HG03060 (cell line): ENCODE measurements around the gene OSGEPL1.
"Not testable (repeated sequence)": the region's sequence is repeated elsewhere in the genome, so short reads cannot be mapped to it uniquely, and the experiment has no call there.

Experiments
- ATAC-seq: cut with Tn5 transposase; IDR thresholded peaks from one replicate; pipeline ENCODE4 v1.9.1; 2021; ENCODE audit warnings: low read depth, moderate number of reproducible peaks; ENCODE audit not compliant: unreplicated experiment

The OSGEPL1 gene, protein sequence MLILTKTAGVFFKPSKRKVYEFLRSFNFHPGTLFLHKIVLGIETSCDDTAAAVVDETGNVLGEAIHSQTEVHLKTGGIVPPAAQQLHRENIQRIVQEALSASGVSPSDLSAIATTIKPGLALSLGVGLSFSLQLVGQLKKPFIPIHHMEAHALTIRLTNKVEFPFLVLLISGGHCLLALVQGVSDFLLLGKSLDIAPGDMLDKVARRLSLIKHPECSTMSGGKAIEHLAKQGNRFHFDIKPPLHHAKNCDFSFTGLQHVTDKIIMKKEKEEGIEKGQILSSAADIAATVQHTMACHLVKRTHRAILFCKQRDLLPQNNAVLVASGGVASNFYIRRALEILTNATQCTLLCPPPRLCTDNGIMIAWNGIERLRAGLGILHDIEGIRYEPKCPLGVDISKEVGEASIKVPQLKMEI

DNA sequence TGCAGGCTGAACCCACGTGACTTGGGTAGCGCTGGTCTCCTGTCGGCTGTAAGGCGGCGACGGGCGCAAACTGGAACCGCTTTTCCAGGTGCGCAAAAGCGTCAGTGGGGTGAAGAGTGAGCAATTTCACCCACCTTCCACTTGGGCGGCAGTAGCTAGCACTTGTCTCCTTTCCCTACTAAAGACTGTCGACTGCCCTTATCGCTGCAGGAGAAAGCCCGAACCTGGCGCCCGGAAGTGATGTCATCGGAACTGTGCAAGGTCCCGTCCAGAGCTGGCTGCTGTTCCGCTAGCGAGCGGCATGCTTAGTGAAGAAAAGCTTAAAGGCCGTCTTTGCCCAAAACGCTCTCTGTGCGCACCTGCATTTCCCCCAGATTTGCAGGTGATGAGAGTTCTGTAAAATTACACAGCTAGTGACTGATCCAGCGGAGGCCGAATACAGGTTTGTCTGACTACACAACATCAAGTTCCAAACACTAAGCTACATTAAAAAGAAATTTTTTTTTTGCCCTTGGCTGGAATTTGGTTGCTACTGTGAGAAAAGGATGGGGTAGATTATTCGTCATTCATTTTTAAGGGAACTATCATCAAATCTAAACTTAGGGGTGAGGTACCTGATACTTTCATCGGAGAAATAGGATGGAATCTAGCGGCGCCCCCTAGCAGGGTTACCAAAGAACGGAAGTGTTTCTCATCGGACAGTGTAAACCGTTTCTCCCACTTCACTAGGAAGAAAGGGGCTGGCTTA lies at the start of gene OSGEPL1:
Gene OSGEPL1 (minus strand): TSS at position 242 of the 748 bp plus-strand sequence. CDS start 1,152 bp downstream, outside the sequence.
- ATAC-seq = peak; percentile 87

GRCh38 chr2:189803431-189803830 lies 40.8 kb upstream of the OSGEPL1 start:
- ATAC-seq = no peak

GRCh38 chr2:189802396-189802912 lies 39.9 kb upstream of the OSGEPL1 start:
- ATAC-seq = no peak

- no peak for ATAC-seq
Observed at GRCh38 chr2:189799531-189799930, 36.9 kb upstream of the OSGEPL1 start.

GRCh38 chr2:189799030-189799331 lies 36.4 kb upstream of the OSGEPL1 start:
- ATAC-seq = no peak

DNA sequence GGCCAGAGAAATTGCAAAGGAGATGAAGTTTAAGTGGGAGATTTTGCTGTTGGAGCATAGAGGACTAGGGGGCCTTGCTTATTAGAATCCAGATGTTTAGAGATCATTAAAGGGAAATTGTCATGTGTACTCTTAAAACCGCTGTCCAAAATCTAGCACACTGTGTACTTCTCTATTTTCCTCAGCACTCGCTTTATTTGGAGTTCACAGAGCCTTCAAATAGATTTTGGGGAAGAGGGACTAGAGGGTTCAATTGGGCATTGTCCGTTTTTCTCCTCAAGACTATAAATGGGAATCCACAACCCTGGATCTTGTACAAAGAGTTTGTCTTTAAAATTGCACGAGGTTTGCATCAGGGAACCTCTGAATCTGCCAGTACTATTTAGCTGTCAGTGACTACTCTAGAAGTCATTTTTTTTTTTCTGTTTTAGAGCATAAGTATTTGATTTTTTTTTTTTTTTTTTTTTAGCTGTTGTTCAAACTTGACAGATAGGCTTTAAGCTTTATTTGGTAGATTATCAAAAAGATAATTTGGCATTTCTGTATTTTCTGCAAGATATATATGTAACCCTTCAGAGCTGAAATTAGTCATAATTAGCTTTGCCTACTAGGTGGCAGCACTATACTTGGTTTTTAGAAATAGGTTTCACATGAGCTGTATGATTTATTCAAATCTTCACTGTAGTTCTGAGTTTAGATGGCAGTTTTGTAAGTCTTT lies 35.9 kb upstream of the OSGEPL1 start:
- peak; percentile 52 for ATAC-seq

- ATAC-seq = no peak
Observed at GRCh38 chr2:189797902-189798301, 35.3 kb upstream of the OSGEPL1 start.

DNA sequence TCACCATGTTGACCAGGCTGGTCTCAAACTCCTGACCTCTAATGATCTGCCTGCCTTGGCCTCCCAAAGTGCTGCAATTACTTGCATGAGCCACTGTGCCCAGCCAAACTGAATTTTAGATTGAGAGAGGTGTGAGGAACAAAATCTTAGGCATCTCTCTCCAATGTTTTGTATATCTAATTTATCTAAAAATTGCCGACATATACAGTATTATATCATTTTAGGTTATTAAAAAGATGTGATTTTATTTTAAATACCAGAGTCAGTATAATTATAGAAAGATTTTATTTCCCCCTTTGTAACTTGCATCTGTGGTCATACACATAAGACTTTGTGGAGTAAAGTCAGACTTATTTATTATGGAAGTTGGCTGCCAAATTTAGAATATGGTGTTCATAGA lies 31.7 kb upstream of the OSGEPL1 start:
- ATAC-seq = no peak

GRCh38 chr2:189791338-189792042 lies 28.9 kb upstream of the OSGEPL1 start:
- no peak for ATAC-seq

DNA sequence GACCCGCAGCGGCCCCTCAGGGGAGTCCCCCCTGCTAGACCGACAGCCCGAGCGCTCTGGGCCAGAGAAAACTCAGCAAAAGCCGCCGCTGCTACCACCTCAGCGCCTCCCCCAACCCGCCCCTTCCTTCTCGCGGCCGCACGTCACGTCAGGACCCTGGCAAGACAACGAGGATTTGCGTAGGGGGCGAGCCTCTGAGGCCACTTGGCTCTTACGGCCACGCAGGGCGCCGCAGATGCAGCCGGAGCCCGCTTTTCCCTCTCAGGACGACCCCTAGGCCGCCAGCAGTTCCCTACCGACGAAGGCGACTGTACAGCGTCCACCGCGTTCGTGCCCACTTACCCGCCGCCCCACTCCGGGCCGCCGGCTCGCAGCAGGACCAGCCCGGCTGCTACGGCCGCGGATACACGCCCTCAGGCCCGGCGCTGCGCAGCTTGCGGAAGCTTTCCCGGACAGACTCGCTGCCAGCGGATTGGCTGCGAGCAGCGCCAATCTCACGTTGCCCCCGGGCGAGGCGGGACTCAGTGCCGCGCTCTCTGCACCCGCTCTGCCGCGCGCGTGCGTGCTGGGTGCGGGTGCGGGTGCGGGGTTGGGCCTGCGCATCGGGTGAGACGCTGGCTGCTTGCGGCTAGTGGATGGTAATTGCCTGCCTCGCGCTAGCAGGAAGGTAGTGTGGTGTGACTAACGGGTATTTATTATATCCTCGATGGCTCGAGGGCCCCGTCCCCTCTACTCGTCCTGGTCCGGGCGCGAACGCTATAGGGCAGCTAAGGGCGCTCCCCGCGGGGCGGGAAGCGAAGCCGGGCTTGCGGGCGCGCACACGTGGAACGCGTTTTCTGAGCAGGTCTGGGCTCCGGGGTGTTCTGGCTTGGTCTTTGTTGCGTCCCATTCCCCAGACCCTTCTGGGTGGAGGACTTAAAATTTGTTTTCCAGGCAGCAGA lies 21.6 kb upstream of the OSGEPL1 start, which contains the start of the genes ORMDL1 and PMS1:
Gene ORMDL1 (minus strand): TSS at position 413 of the 941 bp plus-strand sequence. CDS start 1,744 bp downstream, outside the sequence.
Gene PMS1 (plus strand): TSS at position 524 of the 941 bp plus-strand sequence. CDS start 7,360 bp downstream, outside the sequence.
- ATAC-seq = peak; percentile 93

- peak; percentile 7 for ATAC-seq
Observed at GRCh38 chr2:189783451-189783926, 20.9 kb upstream of the OSGEPL1 start.

DNA sequence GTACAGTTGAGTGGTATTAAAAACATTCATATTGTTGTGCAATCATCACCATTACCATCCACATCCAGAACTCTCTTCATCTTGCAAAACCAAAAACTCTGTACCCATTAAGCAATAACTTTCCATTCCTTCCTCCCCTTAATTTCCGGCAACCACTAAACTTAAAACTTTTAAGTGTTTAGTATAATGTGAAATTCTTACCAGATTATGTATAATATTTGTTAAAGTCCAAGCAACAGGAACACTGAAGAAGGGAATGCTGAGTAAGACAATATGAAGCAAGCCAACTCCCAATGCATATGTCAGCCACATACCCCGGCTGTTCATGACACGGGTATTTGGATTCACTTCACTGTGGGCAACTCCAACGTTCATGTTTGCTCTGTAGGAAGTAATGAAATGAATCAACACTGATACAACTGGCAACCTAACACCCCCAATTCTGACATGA lies 19.7 kb upstream of the OSGEPL1 start:
- no peak for ATAC-seq

DNA sequence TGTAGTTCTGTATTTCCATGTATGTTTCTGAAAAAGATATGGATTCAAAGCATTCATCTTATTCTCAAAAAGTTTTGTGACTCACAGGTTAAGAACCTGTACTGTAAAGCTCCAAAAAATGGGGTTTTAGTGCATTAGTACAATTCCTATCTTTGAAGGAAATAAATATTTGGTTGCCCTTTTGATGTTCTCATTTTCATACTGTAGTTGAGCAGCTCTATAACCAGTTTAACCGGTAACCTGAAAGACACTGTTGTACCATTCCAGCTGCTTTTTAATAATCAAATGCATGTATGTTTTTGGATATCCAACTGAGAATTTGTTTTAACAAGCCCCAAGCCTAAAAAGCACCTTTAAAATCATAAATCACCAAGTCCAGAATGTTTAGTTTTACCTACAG lies 9.6 kb upstream of the OSGEPL1 start:
- no peak for ATAC-seq

GRCh38 chr2:189770590-189771322 lies 8.2 kb upstream of the OSGEPL1 start:
- ATAC-seq = no peak

- no peak for ATAC-seq
Observed at GRCh38 chr2:189763908-189764661, 1.5 kb upstream of the OSGEPL1 start.

GRCh38 chr2:189762229-189762550 lies 402 bp downstream of the OSGEPL1 start:
- no peak for ATAC-seq

GRCh38 chr2:189760154-189760553 lies 2.4 kb downstream of the OSGEPL1 start:
- not testable (repeated sequence) for ATAC-seq
